ENCODE results near the gene POLE.

POLE gene

DNA sequence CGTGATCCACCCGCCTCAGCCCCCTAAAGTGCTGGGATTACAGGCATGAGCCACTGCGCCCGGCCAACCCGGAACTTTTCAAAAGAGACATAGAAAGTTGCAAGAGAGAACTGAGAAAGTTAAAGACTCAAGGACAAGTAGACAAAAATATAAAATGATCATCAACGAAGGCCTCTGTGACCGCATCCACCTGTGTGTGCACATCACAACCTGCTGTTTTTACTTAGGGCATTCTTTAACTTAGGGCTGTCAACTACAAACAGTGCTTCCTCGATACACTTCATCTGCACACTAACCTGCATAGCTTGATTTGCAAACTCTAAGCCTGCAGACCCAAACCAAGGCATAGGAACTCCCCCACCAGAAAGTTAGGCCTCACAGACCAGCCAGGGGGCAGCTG, 53.7 kb downstream of the POLE start:
- no peak for TF ChIP-seq ZFX (IDR thresholded peaks at IDR 0.05; ENCODE audit: borderline replicate concordance)
- TF ChIP-seq, protein P1, sequence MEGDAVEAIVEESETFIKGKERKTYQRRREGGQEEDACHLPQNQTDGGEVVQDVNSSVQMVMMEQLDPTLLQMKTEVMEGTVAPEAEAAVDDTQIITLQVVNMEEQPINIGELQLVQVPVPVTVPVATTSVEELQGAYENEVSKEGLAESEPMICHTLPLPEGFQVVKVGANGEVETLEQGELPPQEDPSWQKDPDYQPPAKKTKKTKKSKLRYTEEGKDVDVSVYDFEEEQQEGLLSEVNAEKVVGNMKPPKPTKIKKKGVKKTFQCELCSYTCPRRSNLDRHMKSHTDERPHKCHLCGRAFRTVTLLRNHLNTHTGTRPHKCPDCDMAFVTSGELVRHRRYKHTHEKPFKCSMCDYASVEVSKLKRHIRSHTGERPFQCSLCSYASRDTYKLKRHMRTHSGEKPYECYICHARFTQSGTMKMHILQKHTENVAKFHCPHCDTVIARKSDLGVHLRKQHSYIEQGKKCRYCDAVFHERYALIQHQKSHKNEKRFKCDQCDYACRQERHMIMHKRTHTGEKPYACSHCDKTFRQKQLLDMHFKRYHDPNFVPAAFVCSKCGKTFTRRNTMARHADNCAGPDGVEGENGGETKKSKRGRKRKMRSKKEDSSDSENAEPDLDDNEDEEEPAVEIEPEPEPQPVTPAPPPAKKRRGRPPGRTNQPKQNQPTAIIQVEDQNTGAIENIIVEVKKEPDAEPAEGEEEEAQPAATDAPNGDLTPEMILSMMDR (IDR thresholded peaks at IDR 0.05) = no peak
- no peak overlapping the region for H3K27ac ChIP-seq

DNA sequence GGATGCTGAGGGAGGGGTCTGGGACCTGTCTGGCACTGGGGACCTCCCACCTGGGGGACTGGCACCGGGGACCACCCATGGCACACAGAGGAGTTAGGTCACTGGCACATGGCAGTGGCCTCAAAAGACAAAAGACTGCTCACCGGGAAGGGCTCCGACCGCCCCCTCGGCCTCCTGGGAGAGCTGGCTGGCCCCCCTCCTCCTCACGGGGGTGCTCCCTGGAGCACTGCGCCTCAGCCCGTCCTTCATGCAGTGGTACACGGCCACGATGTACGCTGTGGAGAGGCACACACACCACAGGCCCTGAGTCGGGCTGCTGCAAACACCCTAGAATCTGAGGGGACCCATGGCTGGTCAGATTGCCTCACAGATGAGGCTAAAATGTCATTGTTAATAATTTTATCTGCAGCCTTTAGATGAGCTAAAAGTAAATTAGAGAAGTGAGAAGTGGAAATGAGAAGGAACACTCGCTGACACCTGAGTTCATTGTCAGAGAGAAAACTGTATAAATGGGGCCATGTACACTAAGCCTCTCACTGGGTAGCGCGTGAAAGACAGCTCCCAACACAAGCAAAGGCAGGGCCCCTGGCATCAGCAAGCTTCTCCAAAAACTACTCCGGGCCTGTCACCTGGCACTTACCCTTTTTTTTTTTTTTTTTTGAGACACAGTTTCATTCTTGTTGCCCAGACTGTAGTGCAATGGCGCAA, 54.5 kb downstream of the POLE start:
- TF ChIP-seq, protein P1 (IDR thresholded peaks at IDR 0.05) = no peak
- no peak for TF ChIP-seq ZFX (IDR thresholded peaks at IDR 0.05; ENCODE audit: borderline replicate concordance)
- H3K27ac ChIP-seq = no peak overlapping the region

DNA sequence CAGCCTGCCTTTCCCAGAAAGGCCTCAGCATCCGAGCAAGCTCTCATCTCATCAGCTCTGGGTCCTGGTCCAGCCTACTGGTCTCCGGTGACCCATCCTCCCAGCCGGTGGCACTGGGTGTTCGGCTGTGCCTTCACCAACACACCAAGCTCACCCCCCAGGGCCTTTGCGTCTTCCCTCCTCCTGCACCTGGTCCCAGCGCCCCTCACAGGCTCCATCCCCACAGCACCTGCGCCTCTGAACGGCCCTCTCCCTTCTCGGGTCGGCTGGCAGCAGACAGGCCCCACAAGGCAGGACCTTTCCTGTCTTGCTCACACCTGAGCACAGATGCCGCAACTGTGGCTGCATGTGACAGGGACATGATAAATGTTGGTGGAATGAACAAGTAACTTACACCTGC, 55.5 kb downstream of the POLE start:
- TF ChIP-seq, protein P1 (IDR thresholded peaks at IDR 0.05) = no peak
- TF ChIP-seq ZFX (IDR thresholded peaks at IDR 0.05; ENCODE audit: borderline replicate concordance) = no peak
- H3K27ac ChIP-seq = no peak overlapping the region

DNA sequence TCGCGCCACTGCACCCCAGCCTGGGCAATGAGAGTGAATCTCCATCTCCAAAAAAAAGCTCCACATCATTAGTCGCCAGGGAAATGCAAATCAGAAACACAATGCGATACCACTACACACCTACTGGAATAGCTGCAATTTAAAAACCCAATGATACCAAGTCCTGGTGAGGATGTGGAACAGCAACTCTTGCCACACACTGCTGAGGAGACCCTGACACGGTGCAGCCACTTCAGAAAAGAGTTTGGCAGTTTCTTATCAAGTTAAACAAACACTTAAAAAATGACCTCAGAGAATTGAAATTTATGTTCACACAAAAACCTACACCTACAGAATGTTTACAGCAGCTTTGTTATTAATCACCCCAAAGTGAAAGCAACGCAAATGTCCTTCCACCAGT, 56.5 kb downstream of the POLE start:
- TF ChIP-seq, protein P1 (IDR thresholded peaks at IDR 0.05) = no peak
- no peak for TF ChIP-seq ZFX (IDR thresholded peaks at IDR 0.05; ENCODE audit: borderline replicate concordance)
- no peak overlapping the region; the same call in 1 of the 2 replicates for H3K27ac ChIP-seq

DNA sequence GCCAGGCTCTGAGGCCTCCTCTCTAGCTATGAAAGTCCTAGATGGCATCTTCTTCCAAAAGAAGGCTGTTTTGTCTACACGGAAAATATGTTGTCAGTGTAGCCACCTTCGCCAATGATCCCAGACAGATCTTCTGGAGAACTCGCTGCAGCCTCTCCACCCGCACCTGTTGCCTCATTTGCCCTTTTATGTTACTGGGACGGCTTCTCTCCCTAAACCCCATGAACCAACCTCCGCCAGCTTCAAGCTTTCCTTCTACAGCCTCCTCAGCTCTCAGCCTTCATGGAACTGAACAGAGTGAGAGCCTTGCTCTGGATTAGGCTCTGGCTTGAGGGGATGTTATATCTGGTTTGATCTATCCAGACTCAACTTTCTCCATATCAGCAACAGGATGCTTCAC, 57.8 kb downstream of the POLE start:
- H3K27ac ChIP-seq = no peak overlapping the region
- no peak for TF ChIP-seq ZFX (IDR thresholded peaks at IDR 0.05; ENCODE audit: borderline replicate concordance)
- TF ChIP-seq, protein P1 (IDR thresholded peaks at IDR 0.05) = no peak

DNA sequence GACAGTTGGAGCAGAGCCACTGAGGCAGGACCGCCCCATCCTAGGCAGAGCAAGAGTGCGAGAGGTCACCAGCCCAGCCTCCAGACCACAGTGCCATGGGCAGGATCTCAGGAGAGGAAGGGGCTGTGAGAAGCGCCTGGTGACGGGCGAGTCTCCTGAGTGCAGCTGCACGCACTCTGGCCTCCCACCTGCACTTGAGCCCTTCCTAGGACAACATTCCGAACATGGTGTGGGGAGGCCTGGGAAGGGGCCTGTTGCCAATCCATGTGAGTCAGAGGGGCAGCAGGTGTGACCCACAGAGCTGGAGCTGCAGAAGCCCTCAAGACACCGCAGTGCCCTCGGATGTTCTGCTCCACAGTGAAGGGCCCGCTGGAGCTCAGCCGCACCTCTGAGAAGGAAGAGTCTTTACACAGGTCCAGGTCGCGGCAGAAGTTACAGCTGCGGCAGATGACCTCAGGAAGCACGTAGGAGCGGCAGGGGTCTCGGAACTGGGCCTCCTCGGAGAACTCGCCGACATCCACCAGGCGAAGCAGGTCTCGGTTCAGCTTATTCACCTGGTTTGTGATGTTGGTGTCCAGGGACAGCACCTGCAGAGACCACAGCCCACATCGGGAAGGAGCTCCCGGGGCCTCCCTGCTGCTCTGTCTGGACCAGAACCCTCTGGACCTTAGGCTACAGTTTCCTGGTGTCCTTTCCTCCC, 61.3 kb downstream of the POLE start:
- no peak overlapping the region for H3K27ac ChIP-seq
- TF ChIP-seq, protein P1 (IDR thresholded peaks at IDR 0.05) = no peak
- no peak for TF ChIP-seq ZFX (IDR thresholded peaks at IDR 0.05; ENCODE audit: borderline replicate concordance)

Data from 22Rv1 (cell line).